Fibroblast of skin of right biceps (primary cell): ENCODE results near the gene SLC36A1.

Source experiments
- DNase-seq: peaks from one replicate; pipeline ENCODE4 v3.0.0-alpha.2; 2013

SLC36A1 gene

GRCh38 chr5:151454166-151454565, 6.8 kb downstream of the SLC36A1 start:
- DNase-seq: no peak

GRCh38 chr5:151454889-151455288, 7.5 kb downstream of the SLC36A1 start:
- DNase-seq: no peak

GRCh38 chr5:151456321-151456940, 9.0 kb downstream of the SLC36A1 start:
- no peak for DNase-seq

DNA sequence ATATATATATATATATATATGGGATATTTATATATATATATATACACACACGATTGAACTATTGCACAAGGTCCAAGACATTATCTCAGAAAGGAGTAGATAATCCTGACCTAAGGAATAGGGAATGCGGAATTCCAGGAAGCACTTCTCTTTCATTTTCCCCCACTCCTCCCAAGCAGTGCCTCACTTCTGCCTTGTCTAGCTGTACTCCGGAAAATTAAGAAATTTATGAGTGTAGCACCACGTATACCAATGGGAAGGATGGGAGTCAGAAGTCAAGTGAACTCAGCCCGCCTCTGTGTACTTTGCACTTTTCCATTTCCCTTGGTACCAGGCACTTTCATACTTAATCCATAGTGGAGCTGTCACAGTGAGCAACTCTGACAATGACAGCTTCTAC, 10.9 kb downstream of the SLC36A1 start:
- no peak for DNase-seq

- peak; percentile 38 for DNase-seq
These were observed 12.4 kb downstream of the SLC36A1 start for GRCh38 chr5:151459680-151460324.

DNA sequence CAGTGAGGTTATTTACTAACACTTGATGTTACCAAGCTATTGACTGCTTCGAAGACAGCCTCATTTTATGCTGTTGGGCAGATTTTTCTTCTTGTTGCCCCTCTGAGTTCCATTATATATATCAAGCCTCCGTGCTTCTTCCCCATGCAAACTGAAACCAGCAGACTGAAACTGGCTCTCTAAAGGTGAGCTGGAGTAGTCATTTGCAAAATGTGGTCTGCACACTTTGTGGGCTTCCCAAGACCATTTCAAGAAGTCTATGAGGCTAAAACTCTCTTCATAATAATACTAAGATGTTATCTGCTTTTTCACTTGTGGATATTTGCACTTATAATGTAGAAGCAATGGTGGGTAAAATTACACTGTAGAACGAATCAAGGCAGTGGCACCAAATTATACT, 13.9 kb downstream of the SLC36A1 start:
- no peak for DNase-seq

DNA sequence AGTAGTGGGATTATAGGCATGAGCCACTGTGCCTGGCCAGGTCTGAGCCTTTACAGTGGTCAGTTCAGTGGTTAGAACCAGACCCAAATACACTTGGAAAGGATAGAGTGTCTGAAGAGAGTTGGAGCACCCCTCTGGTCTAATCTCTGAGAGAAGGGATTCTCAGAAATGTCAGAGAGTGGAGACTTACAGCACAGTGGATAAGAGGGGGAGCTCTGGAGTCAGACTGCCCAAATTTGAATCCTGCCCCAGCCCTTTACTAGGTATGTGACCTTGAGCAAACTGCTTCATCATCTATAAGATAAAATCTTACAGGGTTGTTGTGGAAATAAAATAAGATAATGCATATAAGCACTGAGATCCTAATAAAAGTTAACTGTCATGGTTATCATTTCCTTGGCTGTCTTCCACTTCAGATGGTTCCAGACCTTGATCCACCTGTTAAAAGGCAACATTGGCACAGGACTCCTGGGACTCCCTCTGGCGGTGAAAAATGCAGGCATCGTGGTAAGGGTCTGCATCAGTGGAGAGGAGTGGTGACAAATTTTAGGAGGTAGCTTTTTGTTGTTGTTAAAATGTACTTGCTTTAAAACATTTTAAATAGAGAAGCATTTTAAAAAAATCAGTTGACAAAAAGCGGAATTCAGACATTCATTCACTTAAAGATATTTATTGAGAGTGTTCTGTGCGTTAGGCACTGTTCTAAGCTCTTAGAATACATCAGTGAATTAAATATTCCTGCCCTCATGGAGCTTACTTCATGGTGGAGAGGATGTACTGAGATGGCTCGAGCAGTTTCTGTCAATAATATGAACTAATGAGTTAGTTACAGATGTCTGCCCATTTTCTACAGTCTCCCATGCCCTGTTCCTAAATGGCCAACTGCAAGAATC, 16.0 kb downstream of the SLC36A1 start:
- no peak for DNase-seq

- DNase-seq: no peak
These were observed 16.7 kb downstream of the SLC36A1 start for GRCh38 chr5:151464101-151464500.

GRCh38 chr5:151465476-151465875, 18.1 kb downstream of the SLC36A1 start:
- DNase-seq: no peak

GRCh38 chr5:151467576-151467975, 20.2 kb downstream of the SLC36A1 start:
- no peak for DNase-seq

- peak; percentile 32 for DNase-seq
These were observed 22.0 kb downstream of the SLC36A1 start for GRCh38 chr5:151469386-151469785.

DNA sequence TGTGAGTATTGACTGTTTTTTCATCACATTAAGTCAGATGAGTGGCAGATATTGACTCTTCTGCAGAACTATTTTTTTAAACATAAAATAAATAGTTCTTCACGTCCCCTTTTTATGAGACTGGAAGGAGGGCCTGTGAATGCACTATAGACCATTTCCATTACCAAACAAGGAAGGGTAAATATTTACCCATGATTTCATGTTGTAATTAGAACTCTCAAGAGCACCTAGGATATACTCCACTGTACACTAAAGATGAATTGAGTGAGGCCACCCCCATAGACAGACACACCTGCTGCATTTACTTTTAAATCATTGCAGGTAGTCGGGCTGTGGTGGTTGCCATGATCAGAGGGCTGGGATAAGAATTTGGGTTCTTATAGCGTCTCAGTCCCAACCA, 22.6 kb downstream of the SLC36A1 start:
- DNase-seq: no peak

GRCh38 chr5:151470439-151470838, 23.0 kb downstream of the SLC36A1 start:
- DNase-seq: peak; percentile 65

DNA sequence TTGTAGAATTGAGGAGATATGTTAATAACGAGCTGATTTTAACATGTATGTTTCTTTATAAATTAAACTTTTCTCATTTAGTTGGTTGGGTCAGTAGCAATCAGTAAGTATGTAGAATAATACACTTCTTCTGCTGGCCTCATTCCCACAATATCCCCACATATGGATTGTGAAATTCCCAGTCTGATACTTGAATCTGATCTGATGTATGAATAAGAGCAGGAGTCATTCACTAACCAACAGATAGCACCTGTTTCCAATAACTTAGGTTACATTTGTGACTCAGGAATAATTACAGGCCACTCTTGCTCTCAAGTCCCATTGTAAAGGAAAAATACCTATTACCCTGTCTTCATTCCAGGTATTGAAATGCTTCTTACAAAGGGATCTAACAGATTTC, 23.9 kb downstream of the SLC36A1 start:
- DNase-seq: peak; percentile 33

- DNase-seq: no peak
These were observed 27.4 kb downstream of the SLC36A1 start for GRCh38 chr5:151474799-151475198.

- DNase-seq: no peak
These were observed 28.0 kb downstream of the SLC36A1 start for GRCh38 chr5:151475388-151475787.

DNA sequence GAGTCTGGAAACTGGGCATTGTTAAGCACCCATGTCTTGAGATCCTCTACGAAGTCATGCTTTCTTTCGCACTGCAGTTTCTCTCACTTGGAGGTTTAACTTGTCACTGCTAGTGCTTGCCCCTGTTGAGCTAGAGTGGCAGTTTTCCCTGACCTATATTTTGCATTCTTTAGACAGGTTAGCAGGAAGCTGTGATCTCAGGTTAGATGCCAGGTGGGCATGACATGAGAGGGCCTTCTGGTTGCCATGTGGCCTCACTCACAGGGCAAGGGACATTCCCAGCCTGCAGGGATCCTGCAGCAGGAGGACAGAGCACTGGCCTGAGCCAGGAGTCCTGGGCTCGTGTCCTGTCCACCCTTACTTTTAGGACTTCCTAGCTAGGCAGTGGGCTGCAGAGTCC, 28.6 kb downstream of the SLC36A1 start:
- no peak for DNase-seq

- DNase-seq: no peak
These were observed 29.7 kb downstream of the SLC36A1 start for GRCh38 chr5:151477101-151477500.

DNA sequence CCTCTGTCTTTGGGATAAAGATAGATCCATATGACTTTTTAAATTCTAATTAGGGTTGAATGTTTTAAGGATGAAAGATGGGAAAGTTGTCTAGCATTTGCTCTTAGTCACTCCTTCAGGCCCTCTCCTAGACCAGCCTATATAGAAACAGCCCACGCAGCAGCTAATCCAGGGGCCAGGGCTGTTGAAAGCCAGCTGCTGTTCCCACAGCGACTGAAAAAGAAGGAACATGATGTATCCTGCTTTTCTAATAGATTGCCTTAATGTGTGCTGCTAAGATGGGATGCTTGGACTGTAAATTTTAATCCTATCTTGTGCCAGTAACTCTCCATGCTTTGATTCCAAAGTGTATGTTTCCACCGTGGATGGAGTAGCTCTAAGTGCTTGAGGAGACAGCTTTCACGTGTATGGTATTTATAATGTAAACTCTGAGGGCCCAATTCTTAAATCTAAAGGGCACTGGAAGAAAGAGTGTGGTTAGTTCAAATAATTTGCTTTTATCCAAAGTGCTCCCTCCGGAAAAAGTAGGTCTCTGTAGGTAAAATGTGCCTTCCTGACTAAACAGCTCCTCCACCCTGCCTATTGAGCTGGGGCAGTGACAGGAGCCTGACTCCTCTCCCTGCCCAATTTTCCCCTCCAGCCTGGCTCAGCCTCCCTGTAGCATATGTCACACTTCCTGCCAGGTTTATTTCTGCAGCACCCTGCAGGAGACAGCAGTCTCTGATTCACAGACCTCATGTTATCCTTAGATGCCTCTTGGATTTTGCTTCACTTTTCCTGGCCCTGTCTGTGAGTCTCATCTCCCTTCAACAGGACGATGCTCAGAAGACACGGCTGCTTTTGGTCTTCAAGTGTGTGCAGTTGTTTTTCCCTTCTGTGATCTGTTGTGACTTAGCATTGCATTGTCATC, 33.2 kb downstream of the SLC36A1 start:
- peak; percentile 76 for DNase-seq

DNA sequence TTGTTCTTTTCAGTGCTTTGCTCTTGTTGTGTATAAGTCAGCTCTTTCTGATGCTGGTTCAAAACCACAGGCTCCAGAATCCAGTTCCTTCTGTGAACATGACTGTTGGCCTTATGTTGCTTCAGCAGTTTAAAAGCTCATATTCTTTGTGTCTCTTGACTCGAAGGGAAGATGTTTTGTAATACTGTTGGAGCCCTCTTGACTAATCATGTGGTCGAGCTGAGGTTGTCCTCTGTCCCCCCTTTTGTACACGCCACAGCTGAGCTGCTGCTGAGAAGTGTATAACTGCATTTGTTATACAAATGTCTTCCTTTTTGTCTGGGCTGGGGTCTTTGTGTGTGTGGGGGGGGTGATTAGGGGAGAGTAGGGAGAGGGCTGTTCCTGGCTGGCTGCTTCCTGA, 35.8 kb downstream of the SLC36A1 start:
- no peak for DNase-seq

- no peak for DNase-seq
These were observed 36.2 kb downstream of the SLC36A1 start for GRCh38 chr5:151483647-151484046.

GRCh38 chr5:151487544-151487943, 40.1 kb downstream of the SLC36A1 start:
- DNase-seq: no peak

DNA sequence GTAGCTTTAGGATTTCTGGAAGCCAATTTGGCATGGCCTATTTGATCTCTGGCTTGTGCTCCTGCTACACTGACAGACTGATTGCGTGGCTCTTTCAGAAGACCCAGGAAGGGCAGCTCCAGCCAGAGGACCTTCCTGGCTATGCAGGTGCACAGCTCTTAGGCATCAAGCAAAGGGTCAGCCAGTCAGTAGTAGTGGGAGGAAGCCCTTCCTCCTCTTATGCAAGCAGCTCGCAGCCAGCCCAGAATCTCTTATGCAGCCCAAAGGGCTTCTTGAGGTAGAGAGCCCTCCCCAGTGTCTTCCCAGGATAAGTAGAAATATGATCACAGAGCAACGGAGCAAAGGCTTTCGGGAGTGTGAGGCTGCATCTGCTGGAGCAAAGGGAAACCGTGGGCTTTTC, 43.2 kb downstream of the SLC36A1 start:
- DNase-seq: no peak
